Fibroblast of mammary gland (primary cell): ENCODE results near the gene SOX2.

ENCODE experiments used
- DNase-seq: peaks from one replicate; pipeline ENCODE4 v3.0.0-alpha.2; 2010; ENCODE audit warnings: low read depth
- H3K4me3 ChIP-seq: 2 replicates; pipeline ENCODE4 v1.5.1; 2011; ENCODE audit warnings: low read depth, mild to moderate bottlenecking, low read length, moderate library complexity; ENCODE audit not compliant: control insufficient read depth
- CTCF ChIP-seq: conservative IDR thresholded peaks from 2 replicates; pipeline ENCODE4 v1.5.1; 2011; ENCODE audit warnings: low read depth, low read length, inconsistent platforms; ENCODE audit not compliant: control insufficient read depth, insufficient read depth

Gene SOX2

GRCh38 chr3:181712553-181713279 lies 991 bp downstream of the SOX2 start:
- no peak for TF ChIP-seq CTCF
- H3K4me3 ChIP-seq, result no peak overlapping the region
- no peak for DNase-seq

- TF ChIP-seq CTCF, result no peak
- DNase-seq, result no peak
- H3K4me3 ChIP-seq, result no peak overlapping the region
Observed at GRCh38 chr3:181713280-181713647, 1.5 kb downstream of the SOX2 start.

GRCh38 chr3:181713676-181714612 lies 2.2 kb downstream of the SOX2 start:
- no peak overlapping the region for H3K4me3 ChIP-seq
- DNase-seq, result no peak
- no peak for TF ChIP-seq CTCF

GRCh38 chr3:181715571-181716340 lies 4.0 kb downstream of the SOX2 start:
- no peak for TF ChIP-seq CTCF
- no peak for DNase-seq
- no peak overlapping the region for H3K4me3 ChIP-seq

GRCh38 chr3:181716966-181717365 lies 5.2 kb downstream of the SOX2 start:
- no peak for TF ChIP-seq CTCF
- no peak for DNase-seq
- H3K4me3 ChIP-seq, result no peak overlapping the region

- no peak for TF ChIP-seq CTCF
- no peak for DNase-seq
- H3K4me3 ChIP-seq, result no peak overlapping the region
Observed at GRCh38 chr3:181717549-181718171, 5.9 kb downstream of the SOX2 start.
